Prostate gland (tissue), 2 donors: ENCODE data around the gene SLC37A1. TPM values are rescaled to one million over a fixed set of nuclear protein-coding genes. Genes with fewer than 3 reads are reported as not detected.

Source experiments
- DNase-seq: peaks from one replicate; pipeline ENCODE4 v3.0.0-alpha.2; 2019; ENCODE audit warnings: low spot score
- H3K27ac ChIP-seq, 2 donors: fragments of 200-600 bp; sonication (generic); 2 replicates each; pipeline ENCODE4 v1.5.1; 2017 to 2019
- H3K27me3 ChIP-seq: fragments of 200-600 bp; sonication (generic); replicated peaks from 2 replicates; pipeline ENCODE4 v1.5.1; 2019; ENCODE audit not compliant: insufficient read depth
- H3K36me3 ChIP-seq, 2 donors: fragments of 200-600 bp; sonication (generic); 1 replicate in 1 of 2; 2 replicates in 1 of 2; pipeline versions ENCODE4 v1.5.1 to v1.8.1; 2017 to 2019
- H3K4me1 ChIP-seq: fragments of 200-600 bp; sonication (generic); replicated peaks from 2 replicates; pipeline ENCODE4 v1.5.1; 2019
- H3K4me3 ChIP-seq, 2 donors: fragments of 200-600 bp; sonication (generic); 2 replicates each; pipeline ENCODE4 v1.5.1; 2017 to 2019
- H3K9me3 ChIP-seq: fragments of 200-600 bp; sonication (generic); 2 replicates; pipeline ENCODE4 v1.5.1; 2017
- CTCF ChIP-seq, 4 experiments: fragments of 200-600 bp in 2 of 4; fragments of 450-650 bp in 2 of 4; sonication (generic) in 2 of 4; IDR thresholded peaks; 1 replicate in 3 of 4; 2 replicates in 1 of 4; pipeline ENCODE4 v1.5.1; 2016 to 2019; ENCODE audit warnings: antibody characterized with exemption in 4 of 4, mild to moderate bottlenecking in 2 of 4, moderate library complexity in 2 of 4
- POLR2A ChIP-seq: fragments of 450-650 bp; IDR thresholded peaks from one replicate; pipeline ENCODE4 v1.6.1; 2016; ENCODE audit warnings: antibody characterized with exemption, mild to moderate bottlenecking
- POLR2AphosphoS5 ChIP-seq: sonication (generic); formaldehyde crosslinking; IDR thresholded peaks from one replicate; pipeline ENCODE4 v1.6.1; 2017; ENCODE audit warnings: antibody characterized with exemption
- WGBS: methylation state at CpG from one replicate; pipeline ENCODE4 v1.1.5; 2018; 5-methylcytosine and 5-hydroxymethylcytosine counted together
- intact Hi-C: fragments of 100-400 bp; cut with DNase I; formaldehyde crosslinking; loops from one replicate; pipeline ENCODE4 v1.14.2; 2022
- total RNA-seq, 2 donors: library from RNA; depleted of rRNA; stranded (reverse); fragments of >200 nt; gene quantifications; one replicate each; pipeline ENCODE4 v1.1.0, GENCODE V29; 2016

The SLC37A1 gene
- total RNA-seq, 2 donors from 2014 or later = 44.2 to 49.6 TPM

GRCh38 chr21:42569732-42570301 lies 56.2 kb downstream of the SLC37A1 start:
- Histone ChIP-seq H3K27me3 (no peaks in the 10 kb centered on the region), H3K36me3 (peaks cover 7 to 13% of the 10 kb centered on the region in 2 donors), H3K4me3 (no peak overlapping the region), H3K27ac (no peak overlapping the region), H3K4me1 (no peaks in the 10 kb centered on the region), H3K9me3 (no peaks in the 10 kb centered on the region)
- intact Hi-C loops = loop anchor here (10.0 kb wide), 1 partner anchor 425 kb away; no protein-coding TSS in a partner anchor
- no peak for DNase-seq
- 91% methylated on average over 22 of the region's 31 CpGs for WGBS
- no peak for TF ChIP-seq POLR2A
- TF ChIP-seq POLR2AphosphoS5 = no peak
- no peak for TF ChIP-seq CTCF (IDR thresholded peaks at IDR 0.05)

- H3K27ac ChIP-seq = no peak overlapping the region
- no peak overlapping the region for H3K4me3 ChIP-seq
- no peak for DNase-seq
- intact Hi-C loops = no loop called here
- TF ChIP-seq POLR2A (no peak), CTCF (IDR thresholded peaks at IDR 0.05) (no peak)
- no peaks in the 10 kb centered on the region for H3K9me3 ChIP-seq
- H3K4me1 ChIP-seq = no peaks in the 10 kb centered on the region
- no peaks in the 10 kb centered on the region for H3K27me3 ChIP-seq
- WGBS = 93% methylated on average over 9 of the region's 9 CpGs
- H3K36me3 ChIP-seq = peaks cover 7 to 13% of the 10 kb centered on the region in 2 donors
These were observed 56.7 kb downstream of the SLC37A1 start for GRCh38 chr21:42570362-42570761.

- H3K27me3 ChIP-seq = no peaks in the 10 kb centered on the region
- H3K36me3 ChIP-seq = peaks cover 7 to 13% of the 10 kb centered on the region in 2 donors
- DNase-seq = peak; percentile 55
- H3K9me3 ChIP-seq = no peaks in the 10 kb centered on the region
- H3K4me3 ChIP-seq = no peak overlapping the region
- H3K4me1 ChIP-seq = no peaks in the 10 kb centered on the region
- intact Hi-C loops = no loop called here
- WGBS = 59% methylated on average over 20 of the region's 20 CpGs
- H3K27ac ChIP-seq = peak overlapping the region in 1 of 2 donors; percentile 14
- TF ChIP-seq POLR2A (no peak), CTCF (IDR thresholded peaks at IDR 0.05) (no peak), POLR2AphosphoS5 (peak; percentile 54)
These were observed 57.3 kb downstream of the SLC37A1 start for GRCh38 chr21:42570841-42571387.

GRCh38 chr21:42571391-42572150 lies 57.9 kb downstream of the SLC37A1 start:
- Histone ChIP-seq H3K4me3 (no peak overlapping the region), H3K27me3 (no peaks in the 10 kb centered on the region), H3K36me3 (peaks cover 3 to 13% of the 10 kb centered on the region in 2 donors), H3K9me3 (no peaks in the 10 kb centered on the region), H3K27ac (peak overlapping the region in 1 of 2 donors; percentile 14), H3K4me1 (no peaks in the 10 kb centered on the region)
- no peak for DNase-seq
- no peak for TF ChIP-seq POLR2AphosphoS5
- TF ChIP-seq POLR2A = no peak
- TF ChIP-seq CTCF (IDR thresholded peaks at IDR 0.05) = no peak
- WGBS = 70% methylated on average over 20 of the region's 20 CpGs
- intact Hi-C loops = no loop called here
